ENCODE data around the gene GAL3ST1. TPM values are rescaled to one million over a fixed set of nuclear protein-coding genes. Genes with fewer than 3 reads are reported as not detected.

GAL3ST1 gene
- total and polyA plus RNA-seq, 2 donors (not counting 1 experiment from before 2014, with no cell fraction given), result 0.70 TPM; not detected in 1

GRCh38 chr22:30591191-30591587 lies 16.7 kb upstream of the GAL3ST1 start:
- peaks cover 24% of the 10 kb centered on the region for H3K79me2 ChIP-seq (ENCODE audit: control insufficient read depth, insufficient read depth, low read length)
- Mint-ChIP-seq H3K27me3 (peaks cover 3% of the 10 kb centered on the region), H3K4me3 (no peak overlapping the region), H3K9me3 (ENCODE audit: insufficient read depth) (no peaks in the 10 kb centered on the region), H3K4me1 (no peaks in the 10 kb centered on the region), H3K27ac (no peak overlapping the region)
- peaks cover 2 to 32% of the 10 kb centered on the region in 2 experiments for H3K36me3 ChIP-seq (replicated peaks in 1 of 2; ENCODE audit: control extremely low read depth in 1 of 2, control insufficient read depth in 1 of 2, extremely low read depth in 1 of 2, insufficient read depth in 2 of 2, low read length in 1 of 2)
- peak overlapping the region; percentile 95 to 98 for H3K27ac ChIP-seq (ENCODE audit: low read length in 2 of 2)
- ChIA-PET CTCF (interaction anchor here (0.8 to 1.3 kb wide), 3 partner anchors 163 to 331 kb away, joined by 3 read pairs; partner anchors contain the start of gene RNF215), POLR2A (interaction anchor here (0.5 to 1.3 kb wide), 3 partner anchors 15 to 89 kb away, joined by 3 to 4 read pairs (median 3); partner anchors contain the start of genes SLC35E4 and TCN2)
- peaks cover 14 to 22% of the 10 kb centered on the region in 2 donors for H3K4me1 ChIP-seq (ENCODE audit: control insufficient read depth in 2 of 2, insufficient read depth in 2 of 2, low read length in 2 of 2)
- WGBS (ENCODE audit: insufficient coverage), result 7% methylated on average over 14 of the region's 14 CpGs
- peak overlapping the region; percentile 81 to 95 (median 91) for H3K4me3 ChIP-seq (ENCODE audit: control extremely low read depth in 1 of 5, extremely low read depth in 1 of 5, insufficient read depth in 1 of 5, low read depth in 2 of 5, low read length in 4 of 5)
- peak overlapping the region; percentile 92 for H3K4me2 ChIP-seq (replicated peaks; ENCODE audit: low read depth, low read length, poor library complexity, severe bottlenecking)
- H3K9me3 ChIP-seq (ENCODE audit: control extremely low read depth in 1 of 3, control insufficient read depth in 2 of 3, insufficient read depth in 1 of 3, low read length in 2 of 3), result no peaks in the 10 kb centered on the region
- peak overlapping the region; percentile 78 for H2AFZ ChIP-seq (ENCODE audit: insufficient read depth, low read depth, low read length, poor library complexity, severe bottlenecking)
- H3K9ac ChIP-seq (ENCODE audit: low read length), result peak overlapping the region; percentile 89
- DNase-seq (no peak), ATAC-seq (ENCODE audit: low read depth) (no peak)
- intact Hi-C loops (cut with micrococcal nuclease), result loop anchor here (5.0 to 10.0 kb wide), 8 partner anchors 196 to 1881 kb away; partner anchors contain the start of genes CASTOR1, DEPDC5, FBXO7 and MTMR3
- H4K20me1 ChIP-seq (ENCODE audit: control insufficient read depth, insufficient read depth, low read length, poor library complexity, severe bottlenecking), result peaks cover 23% of the 10 kb centered on the region
- H3K27me3 ChIP-seq (replicated peaks in 1 of 4; ENCODE audit: control extremely low read depth in 1 of 4, control insufficient read depth in 3 of 4, insufficient read depth in 4 of 4, low read length in 3 of 4), result peaks cover 0 to 2% (median under 1%) of the 10 kb centered on the region in 4 experiments
- no peak for TF ChIP-seq CTCF (IDR thresholded peaks at IDR 0.05)
- TF ChIP-seq EZH2 (IDR thresholded peaks at IDR 0.05; ENCODE audit: borderline replicate concordance, insufficient read depth, low read depth, low read length, poor library complexity, severe bottlenecking), result no peak

- no peak overlapping the region for H3K9ac ChIP-seq (ENCODE audit: low read length)
- H3K4me1 Mint-ChIP-seq, result no peaks in the 10 kb centered on the region
- DNase-seq, result no peak
- H4K20me1 ChIP-seq (ENCODE audit: control insufficient read depth, insufficient read depth, low read length, poor library complexity, severe bottlenecking), result peaks cover 64% of the 10 kb centered on the region
- H3K4me3 Mint-ChIP-seq, result no peak overlapping the region
- POLR2A ChIA-PET, result no interaction called here
- no peaks in the 10 kb centered on the region for H3K27me3 ChIP-seq (replicated peaks in 1 of 4; ENCODE audit: control extremely low read depth in 1 of 4, control insufficient read depth in 3 of 4, insufficient read depth in 4 of 4, low read length in 3 of 4)
- H3K27ac Mint-ChIP-seq, result no peak overlapping the region
- WGBS (ENCODE audit: insufficient coverage), result 100% methylated on average over 6 of the region's 8 CpGs
- H3K4me1 ChIP-seq (ENCODE audit: control insufficient read depth in 2 of 2, insufficient read depth in 2 of 2, low read length in 2 of 2), result peaks cover 11 to 17% of the 10 kb centered on the region in 2 donors
- H3K36me3 ChIP-seq (replicated peaks in 1 of 2; ENCODE audit: control extremely low read depth in 1 of 2, control insufficient read depth in 1 of 2, extremely low read depth in 1 of 2, insufficient read depth in 2 of 2, low read length in 1 of 2), result peaks cover 2 to 78% of the 10 kb centered on the region in 2 experiments
- H3K4me3 ChIP-seq (ENCODE audit: control extremely low read depth in 1 of 5, extremely low read depth in 1 of 5, insufficient read depth in 1 of 5, low read depth in 2 of 5, low read length in 4 of 5), result no peak overlapping the region
- no peaks in the 10 kb centered on the region for H3K9me3 ChIP-seq (ENCODE audit: control extremely low read depth in 1 of 3, control insufficient read depth in 2 of 3, insufficient read depth in 1 of 3, low read length in 2 of 3)
- TF ChIP-seq EZH2 (IDR thresholded peaks at IDR 0.05; ENCODE audit: borderline replicate concordance, insufficient read depth, low read depth, low read length, poor library complexity, severe bottlenecking) (no peak), CTCF (IDR thresholded peaks at IDR 0.05) (no peak)
- CTCF ChIA-PET, result no interaction called here
- H3K9me3 Mint-ChIP-seq (ENCODE audit: insufficient read depth), result no peaks in the 10 kb centered on the region
- no peak overlapping the region for H3K4me2 ChIP-seq (replicated peaks; ENCODE audit: low read depth, low read length, poor library complexity, severe bottlenecking)
- no peaks in the 10 kb centered on the region for H3K27me3 Mint-ChIP-seq
- H2AFZ ChIP-seq (ENCODE audit: insufficient read depth, low read depth, low read length, poor library complexity, severe bottlenecking), result no peak overlapping the region
- H3K27ac ChIP-seq (ENCODE audit: low read length in 2 of 2), result no peak overlapping the region
- ATAC-seq (ENCODE audit: low read depth), result no peak
- H3K79me2 ChIP-seq (ENCODE audit: control insufficient read depth, insufficient read depth, low read length), result peaks cover 21% of the 10 kb centered on the region
- intact Hi-C loops (cut with micrococcal nuclease), result no loop called here
These were observed 11.9 kb upstream of the GAL3ST1 start for GRCh38 chr22:30586414-30586813.

Data from B cell (primary cell).